SK-N-SH treated with all-trans-retinoic acid at 6 μM for 48 hours (cell line): Measurements from ENCODE around the gene CFAP65.

ENCODE experiments used
- ATAC-seq: fragments of 200-7000 bp; cut with Tn5 transposase; 3 replicates; pipeline ENCODE4 v1.9.1; 2020; ENCODE audit warnings: mild to moderate bottlenecking, moderate library complexity
- ARNTL ChIP-seq: fragments of 450-650 bp; formaldehyde crosslinking; IDR thresholded peaks from 2 replicates; pipeline ENCODE4 v1.5.0; 2020; ENCODE audit warnings: low read depth, mild to moderate bottlenecking, moderate library complexity, borderline replicate concordance
- BACH2 ChIP-seq: fragments of 250-450 bp; sonication (Bioruptor Pico); IDR thresholded peaks from 2 replicates; pipeline ENCODE4 v1.9.0; 2021; ENCODE audit warnings: mild to moderate bottlenecking, borderline replicate concordance
- CREB5 ChIP-seq: fragments of 250-450 bp; sonication (Bioruptor Pico); IDR thresholded peaks from 2 replicates; pipeline ENCODE4 v1.5.1; 2020; ENCODE audit warnings: low read depth, mild to moderate bottlenecking, moderate library complexity
- CSDC2 ChIP-seq: fragments of 250-450 bp; sonication (Bioruptor Pico); IDR thresholded peaks from 2 replicates; pipeline ENCODE4 v1.5.0; 2020; ENCODE audit warnings: mild to moderate bottlenecking, moderate library complexity
- CSRNP3 ChIP-seq: fragments of 250-450 bp; sonication (Bioruptor Pico); IDR thresholded peaks from 2 replicates; pipeline ENCODE4 v1.5.1; 2021; ENCODE audit warnings: mild to moderate bottlenecking, moderate library complexity
- ESRRG ChIP-seq: fragments of 250-450 bp; sonication (Bioruptor Pico); IDR thresholded peaks from 2 replicates; pipeline ENCODE4 v1.6.1; 2021; ENCODE audit warnings: mild to moderate bottlenecking
- GLIS3 ChIP-seq: fragments of 250-450 bp; sonication (Bioruptor Pico); IDR thresholded peaks from 2 replicates; pipeline ENCODE4 v1.5.0; 2020; ENCODE audit warnings: mild to moderate bottlenecking, moderate library complexity
- ISL1 ChIP-seq: fragments of 250-450 bp; sonication (Bioruptor Pico); IDR thresholded peaks from 2 replicates; pipeline ENCODE4 v2.1.2; 2022; ENCODE audit warnings: mild to moderate bottlenecking, moderate library complexity
- POU6F1 ChIP-seq: fragments of 250-450 bp; sonication (Bioruptor Pico); IDR thresholded peaks from 2 replicates; pipeline ENCODE4 v1.8.0; 2021; ENCODE audit warnings: low read depth, mild to moderate bottlenecking, moderate library complexity, borderline replicate concordance
- PPARA ChIP-seq: fragments of 250-450 bp; sonication (Bioruptor Pico); IDR thresholded peaks from 2 replicates; pipeline ENCODE4 v1.5.0; 2020; ENCODE audit warnings: mild to moderate bottlenecking, borderline replicate concordance
- RARB ChIP-seq: fragments of 250-450 bp; sonication (Bioruptor Pico); IDR thresholded peaks from 2 replicates; pipeline ENCODE4 v1.8.0; 2021; ENCODE audit warnings: mild to moderate bottlenecking, moderate library complexity
- SNAI2 ChIP-seq: fragments of 250-450 bp; sonication (Bioruptor Pico); IDR thresholded peaks from 2 replicates; pipeline ENCODE4 v1.5.0; 2020; ENCODE audit warnings: mild to moderate bottlenecking, moderate library complexity
- TCF4 ChIP-seq: fragments of 250-450 bp; sonication (Bioruptor Pico); IDR thresholded peaks from 2 replicates; pipeline ENCODE4 v1.8.0; 2021; ENCODE audit warnings: mild to moderate bottlenecking, moderate library complexity, borderline replicate concordance
- TOX ChIP-seq: fragments of 250-450 bp; sonication (Bioruptor Pico); IDR thresholded peaks from 2 replicates; pipeline ENCODE4 v1.8.0; 2021; ENCODE audit warnings: mild to moderate bottlenecking, moderate library complexity, borderline replicate concordance
- TSHZ2 ChIP-seq: fragments of 250-450 bp; sonication (Bioruptor Pico); IDR thresholded peaks from 2 replicates; pipeline ENCODE4 v1.5.0; 2020; ENCODE audit warnings: mild to moderate bottlenecking, moderate library complexity
- ZC3H10 ChIP-seq: fragments of 250-450 bp; sonication (Bioruptor Pico); IDR thresholded peaks from 2 replicates; pipeline ENCODE4 v1.5.1; 2021; ENCODE audit warnings: mild to moderate bottlenecking, moderate library complexity
- ZFP3 ChIP-seq: fragments of 250-450 bp; sonication (Bioruptor Pico); IDR thresholded peaks from 2 replicates; pipeline ENCODE4 v1.5.0; 2020; ENCODE audit warnings: mild to moderate bottlenecking, moderate library complexity
- ZNF565 ChIP-seq: fragments of 450-650 bp; formaldehyde crosslinking; conservative IDR thresholded peaks from 2 replicates; pipeline ENCODE4 v1.5.0; 2020; ENCODE audit warnings: low read depth, mild to moderate bottlenecking, moderate library complexity
- ZNF70 ChIP-seq: fragments of 450-650 bp; formaldehyde crosslinking; IDR thresholded peaks from 2 replicates; pipeline ENCODE4 v1.5.0; 2020; ENCODE audit warnings: mild to moderate bottlenecking, moderate library complexity
- ZNF8 ChIP-seq: fragments of 450-650 bp; formaldehyde crosslinking; IDR thresholded peaks from 2 replicates; pipeline ENCODE4 v1.5.0; 2020; ENCODE audit warnings: mild to moderate bottlenecking, moderate library complexity

CFAP65 gene

GRCh38 chr2:219037783-219038499, 3.4 kb downstream of the CFAP65 start:
- ATAC-seq, result no peak
- no peak for TF ChIP-seq PPARA (CRISPR knock-in tag)
- TF ChIP-seq CREB5, result no peak
- TF ChIP-seq, all 23 proteins: peak for 0

- TF ChIP-seq ZNF8 (CRISPR knock-in tag), result no peak
- TF ChIP-seq SNAI2 (CRISPR knock-in tag), result no peak
- TF ChIP-seq TSHZ2 (CRISPR knock-in tag), result no peak
- no peak for TF ChIP-seq GLIS3 (CRISPR knock-in tag)
- TF ChIP-seq ZNF565 (CRISPR knock-in tag), result no peak
- no peak for TF ChIP-seq ISL1 (CRISPR knock-in tag)
- no peak for TF ChIP-seq ZC3H10 (CRISPR knock-in tag)
- no peak for TF ChIP-seq ZNF70 (CRISPR knock-in tag)
- no peak for TF ChIP-seq CSDC2
- no peak for TF ChIP-seq RARB (CRISPR knock-in tag)
- TF ChIP-seq PPARA (CRISPR knock-in tag), result no peak
- ATAC-seq, result no peak
Measured at GRCh38 chr2:219035942-219036341, 5.4 kb downstream of the CFAP65 start.

GRCh38 chr2:219034823-219035222, 6.5 kb downstream of the CFAP65 start:
- no peak for ATAC-seq
- TF ChIP-seq POU6F1 (CRISPR knock-in tag) (no peak), GLIS3 (CRISPR knock-in tag) (no peak), PPARA (CRISPR knock-in tag) (no peak), ESRRG (CRISPR knock-in tag) (no peak), ZNF70 (CRISPR knock-in tag) (no peak), RARB (CRISPR knock-in tag) (no peak), ARNTL (CRISPR knock-in tag) (no peak), ZNF565 (CRISPR knock-in tag) (no peak), ISL1 (CRISPR knock-in tag) (no peak), ZNF8 (CRISPR knock-in tag) (no peak), TCF4 (no peak), CSRNP3 (no peak), CSDC2 (no peak), BACH2 (CRISPR knock-in tag) (no peak)

- no peak for ATAC-seq
- TF ChIP-seq ZNF8 (CRISPR knock-in tag) (no peak), ESRRG (CRISPR knock-in tag) (no peak), ZFP3 (CRISPR knock-in tag) (no peak), TSHZ2 (CRISPR knock-in tag) (no peak), ISL1 (CRISPR knock-in tag) (no peak), TOX (CRISPR knock-in tag) (no peak), ZC3H10 (CRISPR knock-in tag) (no peak), CREB5 (no peak), POU6F1 (CRISPR knock-in tag) (no peak), SNAI2 (CRISPR knock-in tag) (no peak)
Measured at GRCh38 chr2:219032051-219032745, 9.1 kb downstream of the CFAP65 start.
